Gastrocnemius medialis (tissue), 4 donors: ENCODE measurements around the gene ZNF236. TPM values are rescaled to one million over a fixed set of nuclear protein-coding genes. Genes with fewer than 3 reads are reported as not detected.
A peak's percentile ranks its signal among the peaks of the same experiment; 100 is the strongest.

Source experiments
- ATAC-seq, 2 donors: fragments of 150-250 bp; one replicate each; pipeline ENCODE4 v1.9.1; 2016
- DNase-seq, 2 donors: peaks; one replicate each; pipeline ENCODE4 v3.0.0-alpha.2; 2019
- H3K27ac ChIP-seq, 4 donors: fragments of 200-600 bp; sonication (generic); 1 replicate in 1 of 4; 2 replicates in 3 of 4; pipeline ENCODE4 v1.5.1; 2016 to 2018; ENCODE audit warnings: mild to moderate bottlenecking in 2 of 4, moderate library complexity in 1 of 4
- H3K27me3 ChIP-seq, 3 donors: fragments of 200-600 bp; sonication (generic) in 2 of 3; 1 replicate in 1 of 3; 2 replicates in 2 of 3; pipeline versions ENCODE4 v1.5.1 to v1.6.0; 2016 to 2019; ENCODE audit warnings: mild to moderate bottlenecking in 1 of 3, moderate library complexity in 1 of 3
- H3K36me3 ChIP-seq, 2 donors: fragments of 200-600 bp; sonication (generic) in 1 of 2; one replicate each; pipeline ENCODE4 v1.5.1; 2017 to 2018
- H3K4me1 ChIP-seq, 2 donors: fragments of 200-600 bp; sonication (generic) in 1 of 2; one replicate each; pipeline ENCODE4 v1.5.1; 2016 to 2017; ENCODE audit warnings: mild to moderate bottlenecking in 2 of 2
- H3K4me3 ChIP-seq, 4 donors: fragments of 200-600 bp; sonication (generic) in 3 of 4; 1 replicate in 1 of 4; 2 replicates in 3 of 4; pipeline ENCODE4 v1.5.1; 2016 to 2019; ENCODE audit warnings: mild to moderate bottlenecking in 2 of 4
- H3K9me3 ChIP-seq, 3 donors: fragments of 200-600 bp; sonication (generic) in 2 of 3; 1 replicate in 1 of 3; 2 replicates in 2 of 3; pipeline ENCODE4 v1.5.1; 2016 to 2019
- POLR2A ChIP-seq, 2 donors: fragments of 450-650 bp; IDR thresholded peaks; one replicate each; pipeline ENCODE4 v1.6.1; 2017; ENCODE audit warnings: antibody characterized with exemption in 2 of 2, mild to moderate bottlenecking in 2 of 2, moderate library complexity in 2 of 2
- in situ Hi-C, 4 donors: fragments of 200-750 bp; cut with MboI; loops; one replicate each; pipeline versions ENCODE4 v1.15.0 to v1.8.0; 2017; ENCODE audit warnings: low sequenced_read_pairs in 4 of 4
- intact Hi-C: fragments of 100-400 bp; cut with DNase I; formaldehyde crosslinking; loops from one replicate; pipeline ENCODE4 v1.15.1; 2023; ENCODE audit warnings: low total_unique reads
- total RNA-seq, 4 donors: library from RNA; depleted of rRNA; stranded (reverse); fragments of >200 nt; gene quantifications; one replicate each; pipeline versions ENCODE4 v1.1.0 to v1.2.3, GENCODE V29; 2016
- TF ChIP-seq, protein P1 (sequence below), 5 experiments: fragments of 450-650 bp in 3 of 5; fragments of 200-600 bp in 2 of 5; sonication (generic) in 2 of 5; IDR thresholded peaks in 4 of 5; conservative IDR thresholded peaks in 1 of 5; 1 replicate in 4 of 5; 2 replicates in 1 of 5; pipeline ENCODE4 v1.5.1; 2016 to 2019; ENCODE audit warnings: antibody characterized with exemption in 5 of 5, mild to moderate bottlenecking in 3 of 5, moderate library complexity in 3 of 5

The ZNF236 gene
- total RNA-seq, 4 donors from 2014 or later, result 6.2 to 7.1 (median 6.5) TPM

DNA sequence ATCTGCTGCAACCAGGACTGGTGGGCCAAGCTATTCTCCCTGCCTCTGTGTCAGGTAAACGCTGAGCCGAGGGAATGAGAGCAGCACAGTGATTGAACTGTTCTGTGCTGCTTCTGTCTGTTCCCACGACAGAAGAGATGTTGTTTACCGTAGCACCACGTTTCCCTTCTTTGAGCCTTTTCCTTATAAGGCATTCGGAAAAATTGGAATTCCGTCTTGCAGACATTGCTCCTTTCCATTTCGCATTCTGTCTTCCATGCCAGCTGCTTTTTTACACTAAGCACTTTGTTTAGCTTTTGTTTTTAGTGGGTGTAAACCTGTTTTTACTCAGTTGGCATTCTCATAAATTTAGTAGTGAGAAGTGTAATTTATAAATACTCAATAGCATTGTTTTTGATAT, 103.1 kb downstream of the ZNF236 start:
- intact Hi-C loops, result no loop called here
- in situ Hi-C loops, result loop anchor here in 1 of 4 donors (10.0 kb wide), 1 partner anchor 59 kb away; no protein-coding TSS in a partner anchor
- Histone ChIP-seq H3K36me3 (peaks cover 0 to 41% of the 10 kb centered on the region in 2 donors), H3K4me3 (no peak overlapping the region), H3K4me1 (peaks cover 0 to 7% of the 10 kb centered on the region in 2 donors), H3K27ac (no peak overlapping the region), H3K27me3 (no peaks in the 10 kb centered on the region), H3K9me3 (no peaks in the 10 kb centered on the region)
- no peak for TF ChIP-seq POLR2A (IDR thresholded peaks at IDR 0.05)
- TF ChIP-seq, protein P1, sequence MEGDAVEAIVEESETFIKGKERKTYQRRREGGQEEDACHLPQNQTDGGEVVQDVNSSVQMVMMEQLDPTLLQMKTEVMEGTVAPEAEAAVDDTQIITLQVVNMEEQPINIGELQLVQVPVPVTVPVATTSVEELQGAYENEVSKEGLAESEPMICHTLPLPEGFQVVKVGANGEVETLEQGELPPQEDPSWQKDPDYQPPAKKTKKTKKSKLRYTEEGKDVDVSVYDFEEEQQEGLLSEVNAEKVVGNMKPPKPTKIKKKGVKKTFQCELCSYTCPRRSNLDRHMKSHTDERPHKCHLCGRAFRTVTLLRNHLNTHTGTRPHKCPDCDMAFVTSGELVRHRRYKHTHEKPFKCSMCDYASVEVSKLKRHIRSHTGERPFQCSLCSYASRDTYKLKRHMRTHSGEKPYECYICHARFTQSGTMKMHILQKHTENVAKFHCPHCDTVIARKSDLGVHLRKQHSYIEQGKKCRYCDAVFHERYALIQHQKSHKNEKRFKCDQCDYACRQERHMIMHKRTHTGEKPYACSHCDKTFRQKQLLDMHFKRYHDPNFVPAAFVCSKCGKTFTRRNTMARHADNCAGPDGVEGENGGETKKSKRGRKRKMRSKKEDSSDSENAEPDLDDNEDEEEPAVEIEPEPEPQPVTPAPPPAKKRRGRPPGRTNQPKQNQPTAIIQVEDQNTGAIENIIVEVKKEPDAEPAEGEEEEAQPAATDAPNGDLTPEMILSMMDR (IDR thresholded peaks at IDR 0.05 in 4 of 5, conservative IDR thresholded peaks at IDR 0.05 in 1 of 5), result no peak
- DNase-seq (no peak), ATAC-seq (no peak)

DNA sequence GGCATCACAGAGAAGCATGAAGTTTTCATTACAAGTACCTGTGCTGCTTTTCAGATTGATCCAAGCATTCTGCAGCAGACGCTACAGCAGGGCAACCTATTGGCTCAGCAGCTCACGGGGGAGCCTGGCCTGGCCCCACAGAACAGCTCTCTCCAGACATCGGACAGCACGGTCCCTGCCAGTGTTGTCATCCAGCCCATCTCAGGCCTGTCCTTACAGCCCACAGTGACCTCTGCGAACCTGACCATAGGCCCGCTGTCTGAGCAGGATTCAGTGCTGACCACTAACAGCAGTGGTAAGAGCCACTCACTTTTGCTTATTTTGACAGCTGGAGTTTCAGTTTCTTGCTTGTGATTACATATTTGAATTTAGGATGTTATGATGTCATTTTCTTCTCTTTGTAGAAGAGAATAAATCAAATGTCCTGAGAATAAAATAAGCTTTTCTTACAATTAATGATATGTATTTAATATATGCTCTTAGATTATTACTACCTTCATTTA, 104.9 kb downstream of the ZNF236 start:
- H3K9me3 ChIP-seq, result no peaks in the 10 kb centered on the region
- TF ChIP-seq, protein P1 (IDR thresholded peaks at IDR 0.05 in 4 of 5, conservative IDR thresholded peaks at IDR 0.05 in 1 of 5), result no peak
- no peak for TF ChIP-seq POLR2A (IDR thresholded peaks at IDR 0.05)
- intact Hi-C loops, result no loop called here
- in situ Hi-C loops, result loop anchor here in 1 of 4 donors (10.0 kb wide), 1 partner anchor 58 kb away; no protein-coding TSS in a partner anchor
- H3K4me3 ChIP-seq, result no peak overlapping the region
- peak in 1 of 2 donors; percentile 67 for ATAC-seq
- peak in 1 of 2 donors; percentile 32 for DNase-seq
- no peaks in the 10 kb centered on the region for H3K27me3 ChIP-seq
- H3K4me1 ChIP-seq, result peaks cover 3 to 12% of the 10 kb centered on the region in 2 donors
- peak overlapping the region in 2 of 4 donors; percentile 42 to 50 for H3K27ac ChIP-seq
- peaks cover 0 to 32% of the 10 kb centered on the region in 2 donors for H3K36me3 ChIP-seq

DNA sequence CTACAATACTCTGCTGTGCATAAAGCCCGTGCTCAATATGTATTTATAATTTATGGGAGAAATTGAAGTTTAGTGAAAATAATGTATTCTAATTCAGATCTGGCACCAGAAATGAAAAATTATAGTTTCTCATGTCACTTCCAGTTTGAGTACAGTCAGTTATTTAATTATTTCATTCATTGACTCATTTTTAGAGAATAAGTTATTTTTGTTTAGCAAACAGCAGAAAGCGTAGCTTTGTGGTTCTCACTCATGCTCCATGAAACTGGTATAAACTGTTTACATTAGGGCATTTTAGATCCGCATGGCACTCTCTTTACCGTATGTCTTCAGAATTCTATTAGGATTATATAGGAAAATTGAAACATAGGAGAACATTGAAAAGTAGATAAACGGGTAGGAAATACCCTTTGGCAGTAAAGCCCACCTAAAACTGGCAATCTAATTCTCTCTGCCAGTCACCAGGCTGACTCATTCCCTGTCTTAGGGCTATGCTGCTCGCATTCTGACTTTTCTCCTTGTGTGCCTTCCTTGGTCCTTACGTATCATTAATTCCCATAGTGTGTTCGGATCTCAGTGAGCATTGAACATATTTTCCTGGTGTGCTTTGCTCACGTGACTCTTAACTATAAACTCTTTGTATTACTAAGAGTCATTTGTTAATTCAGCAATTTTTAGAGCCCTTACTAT, 106.0 kb downstream of the ZNF236 start:
- peak overlapping the region in 1 of 4 donors; percentile 42 for H3K27ac ChIP-seq
- H3K9me3 ChIP-seq, result no peaks in the 10 kb centered on the region
- no peak for TF ChIP-seq POLR2A (IDR thresholded peaks at IDR 0.05)
- TF ChIP-seq, protein P1 (IDR thresholded peaks at IDR 0.05 in 4 of 5, conservative IDR thresholded peaks at IDR 0.05 in 1 of 5), result no peak
- peaks cover 3 to 19% of the 10 kb centered on the region in 2 donors for H3K4me1 ChIP-seq
- no peaks in the 10 kb centered on the region for H3K27me3 ChIP-seq
- no peak overlapping the region for H3K4me3 ChIP-seq
- in situ Hi-C loops, result loop anchor here in 1 of 4 donors (10.0 kb wide), 1 partner anchor 56 kb away; no protein-coding TSS in a partner anchor
- peaks cover 0 to 27% of the 10 kb centered on the region in 2 donors for H3K36me3 ChIP-seq
- intact Hi-C loops, result no loop called here
- ATAC-seq (no peak), DNase-seq (no peak)

DNA sequence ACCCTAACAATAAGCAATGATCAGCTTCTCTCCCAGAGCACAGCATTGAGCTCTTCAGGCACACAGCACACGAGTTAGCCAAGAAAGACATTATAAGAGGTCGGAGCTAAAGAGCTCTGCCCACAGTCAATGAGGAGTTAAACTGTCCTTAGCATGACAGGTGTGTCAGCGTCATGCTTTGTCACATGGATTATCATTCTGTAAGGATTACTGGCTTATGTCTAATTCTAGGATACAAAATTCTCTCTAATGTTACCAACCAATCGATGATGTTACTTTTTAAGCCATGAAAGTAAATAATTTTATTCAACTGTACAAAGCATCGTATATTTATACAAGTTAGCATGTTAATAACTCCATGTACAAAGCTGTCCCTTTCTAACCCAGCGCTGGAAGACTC, 108.8 kb downstream of the ZNF236 start:
- H3K36me3 ChIP-seq, result peaks cover 0 to 13% of the 10 kb centered on the region in 2 donors
- peak overlapping the region in 2 of 4 donors; percentile 79 to 81 for H3K27ac ChIP-seq
- H3K4me1 ChIP-seq, result peaks cover 3 to 19% of the 10 kb centered on the region in 2 donors
- no peak for DNase-seq
- in situ Hi-C loops (no loop called here), intact Hi-C loops (no loop called here)
- TF ChIP-seq POLR2A (IDR thresholded peaks at IDR 0.05), result no peak
- TF ChIP-seq, protein P1 (IDR thresholded peaks at IDR 0.05 in 4 of 5, conservative IDR thresholded peaks at IDR 0.05 in 1 of 5), result no peak
- H3K27me3 ChIP-seq, result no peaks in the 10 kb centered on the region
- no peak overlapping the region for H3K4me3 ChIP-seq
- H3K9me3 ChIP-seq, result no peaks in the 10 kb centered on the region
- no peak for ATAC-seq
